HEK293 (cell line): ENCODE measurements around the gene DNAJC17.
A peak's percentile ranks its signal among the peaks of the same experiment; 100 is the strongest.

Experiments used
- CTCF ChIA-PET: fragments of 350-600 bp; formaldehyde crosslinking; extraction: SDS; loops from one replicate; lab custom pipeline; 2021; ENCODE audit warnings: antibody characterized with exemption; lab: Yijun Ruan, JAX
- POLR2A ChIA-PET: fragments of 300-600 bp; formaldehyde crosslinking; extraction: SDS; loops from one replicate; lab custom pipeline; 2020; ENCODE audit warnings: antibody characterized with exemption, inconsistent platforms; lab: Yijun Ruan, JAX
- H3K27ac ChIP-seq: fragments of 200-500 bp; sonication (Bioruptor generic); 2 replicates; pipeline ENCODE4 v1.5.1; 2014; ENCODE audit warnings: low read depth, low read length, control low read depth, inconsistent platforms; ENCODE audit errors: extremely low read depth
- H3K36me3 ChIP-seq, 2 experiments: fragments of 200-500 bp in 1 of 2; sonication (Bioruptor generic) in 1 of 2; 1 replicate in 1 of 2; 2 replicates in 1 of 2; pipeline ENCODE4 v1.5.1; 2014 to 2017; ENCODE audit warnings: inconsistent platforms in 2 of 2, low read length in 2 of 2; ENCODE audit not compliant: control insufficient read depth in 2 of 2, insufficient read depth in 1 of 2
- H3K4me1 ChIP-seq: fragments of 200-500 bp; sonication (Bioruptor generic); 2 replicates; pipeline ENCODE4 v1.5.1; 2014; ENCODE audit warnings: mild to moderate bottlenecking, low read length, inconsistent platforms; ENCODE audit not compliant: control insufficient read depth, insufficient read depth
- H3K4me3 ChIP-seq: 2 replicates; pipeline ENCODE4 v1.5.1; 2011; ENCODE audit warnings: low read depth, mild to moderate bottlenecking, control low read depth, low read length, moderate library complexity
- H3K9me3 ChIP-seq: fragments of 200-500 bp; sonication (Bioruptor generic); 2 replicates; pipeline ENCODE4 v1.5.1; 2014; ENCODE audit warnings: low read depth, low read length, inconsistent platforms; ENCODE audit not compliant: control insufficient read depth, insufficient read depth
- KLF10 ChIP-seq: fragments of 450-650 bp; IDR thresholded peaks from 2 replicates; pipeline ENCODE4 v1.5.1; 2018; ENCODE audit warnings: missing biosample characterization, mild to moderate bottlenecking, missing genetic modification characterization
- REST ChIP-seq: fragments of 450-650 bp; formaldehyde crosslinking; IDR thresholded peaks from 2 replicates; pipeline ENCODE4 v1.5.1; 2016; ENCODE audit warnings: missing biosample characterization, missing genetic modification characterization
- SETDB1 ChIP-seq: IDR thresholded peaks from one replicate; pipeline ENCODE4 v1.6.1; 2017; ENCODE audit warnings: mild to moderate bottlenecking, low read length, moderate library complexity, mixed read lengths; ENCODE audit not compliant: insufficient read length
- ZBTB21 ChIP-seq: fragments of 450-650 bp; formaldehyde crosslinking; IDR thresholded peaks from 2 replicates; pipeline ENCODE4 v1.5.1; 2017; ENCODE audit warnings: missing biosample characterization, missing genetic modification characterization
- ZBTB26 ChIP-seq: fragments of 450-650 bp; formaldehyde crosslinking; optimal IDR thresholded peaks from 2 replicates; pipeline ENCODE3; 2016; ENCODE audit warnings: missing biosample characterization, mild to moderate bottlenecking, missing genetic modification characterization
- ZNF121 ChIP-seq: fragments of 450-650 bp; formaldehyde crosslinking; IDR thresholded peaks from 2 replicates; pipeline ENCODE4 v1.5.1; 2016; ENCODE audit warnings: missing biosample characterization, missing genetic modification characterization
- ZNF449 ChIP-seq: fragments of 450-650 bp; formaldehyde crosslinking; IDR thresholded peaks from 2 replicates; pipeline ENCODE4 v1.5.1; 2017; ENCODE audit warnings: missing biosample characterization, mild to moderate bottlenecking, missing genetic modification characterization, moderate library complexity
- ZNF610 ChIP-seq: fragments of 450-650 bp; formaldehyde crosslinking; IDR thresholded peaks from 2 replicates; pipeline ENCODE4 v1.5.1; 2016; ENCODE audit warnings: missing biosample characterization, missing genetic modification characterization, borderline replicate concordance
- ZNF747 ChIP-seq: fragments of 450-650 bp; formaldehyde crosslinking; IDR thresholded peaks from 2 replicates; pipeline ENCODE4 v1.5.1; 2016; ENCODE audit warnings: missing biosample characterization, missing genetic modification characterization
- ZNF837 ChIP-seq: fragments of 450-650 bp; formaldehyde crosslinking; IDR thresholded peaks from 2 replicates; pipeline ENCODE4 v1.5.1; 2016; ENCODE audit warnings: missing biosample characterization, missing genetic modification characterization

DNAJC17 gene

GRCh38 chr15:40750885-40751284 is 56.4 kb downstream of the DNAJC17 start (continued):
- TF ChIP-seq REST (tag by site-specific recombination) (no peak), KLF10 (tag by site-specific recombination) (no peak), ZNF747 (tag by site-specific recombination) (no peak), ZNF837 (tag by site-specific recombination) (no peak)
- TF ChIP-seq, all 188 proteins: peak for 0

- CTCF ChIA-PET: interaction anchor here (0.6 kb wide), 2 partner anchors 35 to 51 kb away, joined by 3 read pairs; no protein-coding TSS in a partner anchor
- POLR2A ChIA-PET: interaction anchor here (0.8 kb wide), 1 partner anchor 88 kb away, joined by 3 read pairs; no protein-coding TSS in a partner anchor
- Histone ChIP-seq H3K9me3 (no peaks in the 10 kb centered on the region), H3K4me1 (no peaks in the 10 kb centered on the region)
- TF ChIP-seq ZNF121 (tag by site-specific recombination) (peak; percentile 98), ZBTB26 (tag by site-specific recombination) (no peak), ZNF610 (tag by site-specific recombination) (no peak), SETDB1 (no peak), ZBTB21 (tag by site-specific recombination) (no peak)
- TF ChIP-seq, all 188 proteins: peak for 1
- peaks cover 5 to 47% of the 10 kb centered on the region in 2 experiments; a peak in 2 of 3 replicates for H3K36me3 ChIP-seq
- no peak overlapping the region for H3K4me3 ChIP-seq
- no peak overlapping the region for H3K27ac ChIP-seq
Observed at GRCh38 chr15:40749151-40749630, 58.1 kb downstream of the DNAJC17 start.

- H3K4me3 ChIP-seq: no peak overlapping the region
- TF ChIP-seq ZNF121 (tag by site-specific recombination): peak; percentile 66
- no peak for TF ChIP-seq ZNF449 (tag by site-specific recombination)
- ChIA-PET POLR2A (no interaction called here), CTCF (interaction anchor here (0.6 to 3.2 kb wide), 6 partner anchors 18 to 335 kb away, joined by 3 to 16 read pairs (median 6); no protein-coding TSS in a partner anchor)
- no peaks in the 10 kb centered on the region for H3K9me3 ChIP-seq
- no peak overlapping the region for H3K27ac ChIP-seq
- H3K4me1 ChIP-seq: no peaks in the 10 kb centered on the region
- H3K36me3 ChIP-seq: peaks cover 8 to 59% of the 10 kb centered on the region in 2 experiments; a peak in 2 of 3 replicates
Observed at GRCh38 chr15:40747685-40748631, 59.3 kb downstream of the DNAJC17 start.
